Retina (tissue), 1 donor: Measurements from ENCODE around the gene CHRNB4.
A peak's percentile ranks its signal among the peaks of the same experiment; 100 is the strongest.
"Not testable (repeated sequence)": the region's sequence is repeated elsewhere in the genome, so short reads cannot be mapped to it uniquely, and the experiment has no call there.

Source experiments
- DNase-seq: peaks from one replicate; pipeline ENCODE4 v3.0.0-alpha.2; 2016

The CHRNB4 gene

GRCh38 chr15:78641102-78641748 is at the start of gene CHRNB4:
TSS of gene CHRNB4 (minus strand) at chr15:78641210. CDS start at chr15:78641133, 77 bp downstream.
- DNase-seq, result peak; percentile 92

- DNase-seq, result no peak
Measured at GRCh38 chr15:78689626-78690025, 48.6 kb upstream of the CHRNB4 start.

GRCh38 chr15:78685925-78686324 is 44.9 kb upstream of the CHRNB4 start:
- DNase-seq, result no peak

GRCh38 chr15:78685159-78685921 is 44.3 kb upstream of the CHRNB4 start:
- DNase-seq, result no peak

- no peak for DNase-seq
Measured at GRCh38 chr15:78684657-78685056, 43.6 kb upstream of the CHRNB4 start.

GRCh38 chr15:78683599-78683998 is 42.6 kb upstream of the CHRNB4 start:
- DNase-seq, result not testable (repeated sequence)

- DNase-seq, result no peak
Measured at GRCh38 chr15:78682693-78683410, 41.8 kb upstream of the CHRNB4 start.

GRCh38 chr15:78682004-78682651 is 41.1 kb upstream of the CHRNB4 start:
- DNase-seq, result no peak

GRCh38 chr15:78681281-78682003 is 40.4 kb upstream of the CHRNB4 start:
- DNase-seq, result peak; percentile 85

- peak; percentile 48 for DNase-seq
Measured at GRCh38 chr15:78680431-78681075, 39.5 kb upstream of the CHRNB4 start.

- no peak for DNase-seq
Measured at GRCh38 chr15:78679089-78679511, 38.1 kb upstream of the CHRNB4 start.

- DNase-seq, result no peak
Measured at GRCh38 chr15:78676424-78677110, 35.6 kb upstream of the CHRNB4 start.

- DNase-seq, result no peak
Measured at GRCh38 chr15:78675617-78676360, 34.8 kb upstream of the CHRNB4 start.

- DNase-seq, result no peak
Measured at GRCh38 chr15:78675206-78675605, 34.2 kb upstream of the CHRNB4 start.

- no peak for DNase-seq
Measured at GRCh38 chr15:78673917-78674444, 33.0 kb upstream of the CHRNB4 start.

- DNase-seq, result no peak
Measured at GRCh38 chr15:78673476-78673875, 32.5 kb upstream of the CHRNB4 start.

- DNase-seq, result peak; percentile 58
Measured at GRCh38 chr15:78672285-78673014, 31.4 kb upstream of the CHRNB4 start.

- DNase-seq, result peak; percentile 92
Measured at GRCh38 chr15:78671626-78672211, 30.7 kb upstream of the CHRNB4 start.

- no peak for DNase-seq
Measured at GRCh38 chr15:78668987-78669386, 28.0 kb upstream of the CHRNB4 start.
